PFSK-1 (cell line): ENCODE data around the gene MAU2.

Experiments
- FOXP2 ChIP-seq: optimal IDR thresholded peaks from 2 replicates; pipeline ENCODE3; 2011; ENCODE audit warnings: borderline replicate concordance, control low read depth, inconsistent platforms; ENCODE audit not compliant: insufficient read depth; ENCODE audit errors: extremely low read length, extremely low read depth
- POLR2AphosphoS5 ChIP-seq: IDR thresholded peaks from 2 replicates; pipeline ENCODE4 v1.6.1; 2012; ENCODE audit warnings: low read depth, mild to moderate bottlenecking, control low read depth, low read length, moderate library complexity
- REST ChIP-seq, 2 experiments: IDR thresholded peaks; 2 replicates each; pipeline versions ENCODE4 v1.6.1 to v1.8.0; 2011 to 2012; ENCODE audit warnings: low read depth in 2 of 2, low read length in 2 of 2, control low read depth in 1 of 2, inconsistent platforms in 1 of 2, mild to moderate bottlenecking in 1 of 2, moderate library complexity in 1 of 2; ENCODE audit not compliant: insufficient read depth in 1 of 2
- SIN3A ChIP-seq: IDR thresholded peaks from 2 replicates; pipeline ENCODE4 v1.6.1; 2012; ENCODE audit warnings: mild to moderate bottlenecking, low read length, moderate library complexity, borderline replicate concordance; ENCODE audit not compliant: insufficient read depth
- TAF1 ChIP-seq: IDR thresholded peaks from 2 replicates; pipeline ENCODE4 v1.6.1; 2012; ENCODE audit warnings: low read length, control low read depth, borderline replicate concordance; ENCODE audit not compliant: insufficient read depth

MAU2 gene

GRCh38 chr19:19402656-19403372 lies 82.2 kb downstream of the MAU2 start:
- no peak for TF ChIP-seq POLR2AphosphoS5
- TF ChIP-seq TAF1 = no peak
- TF ChIP-seq FOXP2 = no peak
- TF ChIP-seq REST (IDR thresholded peaks at IDR 0.05; ENCODE audit: insufficient read depth in 1 of 2, low read depth in 2 of 2, low read length in 2 of 2) = no peak
- TF ChIP-seq SIN3A = no peak

GRCh38 chr19:19403373-19403901 lies 82.8 kb downstream of the MAU2 start:
- TF ChIP-seq POLR2AphosphoS5 = no peak
- TF ChIP-seq SIN3A = no peak

GRCh38 chr19:19404879-19405860 lies 84.5 kb downstream of the MAU2 start, which contains the start of gene GATAD2A:
TSS of gene GATAD2A (plus strand) at chr19:19405675. CDS start at chr19:19465346, 59,671 bp downstream.
- peak; percentile 9; the same call in 1 of the 2 replicates for TF ChIP-seq SIN3A
- 0 out of 2 replicates have a peak, but pooled peaks have one; percentile 68 for TF ChIP-seq TAF1
- peak; percentile 46; the same call in 1 of the 2 replicates for TF ChIP-seq POLR2AphosphoS5
- TF ChIP-seq FOXP2 = peak; percentile 92
- TF ChIP-seq REST (IDR thresholded peaks at IDR 0.05; ENCODE audit: insufficient read depth in 1 of 2, low read depth in 2 of 2, low read length in 2 of 2) = no peak

- TF ChIP-seq TAF1 (no peak), REST (IDR thresholded peaks at IDR 0.05; ENCODE audit: insufficient read depth in 1 of 2, low read depth in 2 of 2, low read length in 2 of 2) (no peak), SIN3A (no peak), POLR2AphosphoS5 (no peak), FOXP2 (no peak)
Measured at GRCh38 chr19:19405971-19406877, 85.6 kb downstream of the MAU2 start.
